Neuronal stem cell (in vitro differentiated cells): Measurements from ENCODE around the gene TMEM156.

ENCODE experiments used
- DNase-seq: peaks from one replicate; pipeline ENCODE4 v3.0.0-alpha.2; 2013; ENCODE audit warnings: low spot score
- H2AFZ ChIP-seq: one replicate; pipeline ENCODE4 v1.6.1; 2013; ENCODE audit warnings: mild to moderate bottlenecking, low read length, inconsistent platforms
- H2AK5ac ChIP-seq: 2 replicates; pipeline ENCODE4 v1.6.1; 2013; ENCODE audit warnings: low read depth, mild to moderate bottlenecking, inconsistent platforms, low read length, moderate library complexity, mixed read lengths
- H2BK120ac ChIP-seq: 2 replicates; pipeline ENCODE4 v1.6.1; 2013; ENCODE audit warnings: low read depth, mild to moderate bottlenecking, inconsistent platforms, low read length, moderate library complexity, mixed read lengths
- H2BK12ac ChIP-seq: one replicate; pipeline ENCODE4 v1.6.1; 2013; ENCODE audit warnings: low read length, inconsistent platforms
- H2BK15ac ChIP-seq: 2 replicates; pipeline ENCODE4 v1.6.1; 2013; ENCODE audit warnings: mild to moderate bottlenecking, low read length, inconsistent platforms, mixed read lengths
- H2BK5ac ChIP-seq: one replicate; pipeline ENCODE4 v1.6.1; 2013; ENCODE audit warnings: inconsistent platforms, mild to moderate bottlenecking, low read length, moderate library complexity
- H3K14ac ChIP-seq: one replicate; pipeline ENCODE4 v1.6.1; 2013; ENCODE audit warnings: low read length, inconsistent platforms
- H3K18ac ChIP-seq: 2 replicates; pipeline ENCODE4 v1.6.1; 2013; ENCODE audit warnings: low read length, inconsistent platforms
- H3K23ac ChIP-seq: 2 replicates; pipeline ENCODE4 v1.6.1; 2013; ENCODE audit warnings: low read depth, mild to moderate bottlenecking, mixed read lengths, low read length, inconsistent platforms; ENCODE audit not compliant: poor library complexity
- H3K27ac ChIP-seq: replicated peaks from 3 replicates; pipeline ENCODE4 v1.5.1; 2013; ENCODE audit warnings: low read length, inconsistent platforms
- H3K27me3 ChIP-seq, 3 experiments: 2 replicates each; pipeline ENCODE4 v1.6.1; 2013; ENCODE audit warnings: low read length in 3 of 3, mild to moderate bottlenecking in 2 of 3, inconsistent platforms in 1 of 3, low read depth in 1 of 3, mixed read lengths in 1 of 3, moderate library complexity in 1 of 3; ENCODE audit not compliant: control insufficient read depth in 3 of 3, insufficient read depth in 3 of 3
- H3K36me3 ChIP-seq, 2 donors: replicated peaks in 1 of 2; 2 replicates each; pipeline ENCODE4 v1.6.1; 2013; ENCODE audit warnings: low read length in 2 of 2; ENCODE audit not compliant: control insufficient read depth in 2 of 2, insufficient read depth in 2 of 2
- H3K4ac ChIP-seq: 2 replicates; pipeline ENCODE4 v1.6.1; 2013; ENCODE audit warnings: inconsistent platforms, mild to moderate bottlenecking, low read length, moderate library complexity
- H3K4me1 ChIP-seq, 2 donors: 1 replicate in 1 of 2; 2 replicates in 1 of 2; pipeline ENCODE4 v1.6.1; 2013; ENCODE audit warnings: low read length in 2 of 2, low read depth in 1 of 2; ENCODE audit not compliant: control insufficient read depth in 2 of 2, insufficient read depth in 1 of 2
- H3K4me2 ChIP-seq: one replicate; pipeline ENCODE4 v1.6.1; 2013; ENCODE audit warnings: mild to moderate bottlenecking, low read length, inconsistent platforms; ENCODE audit not compliant: insufficient read depth, poor library complexity, severe bottlenecking
- H3K4me3 ChIP-seq, 2 donors: 2 replicates each; pipeline ENCODE4 v1.5.1; 2013; ENCODE audit warnings: low read length in 2 of 2, mild to moderate bottlenecking in 2 of 2, inconsistent platforms in 1 of 2, moderate library complexity in 1 of 2
- H3K79me1 ChIP-seq: one replicate; pipeline ENCODE4 v1.6.1; 2013; ENCODE audit warnings: low read depth, mild to moderate bottlenecking, inconsistent platforms, low read length, moderate library complexity
- H3K9ac ChIP-seq: one replicate; pipeline ENCODE4 v1.6.1; 2013; ENCODE audit warnings: mild to moderate bottlenecking, low read depth, low read length, inconsistent platforms; ENCODE audit not compliant: poor library complexity
- H3K9me3 ChIP-seq, 2 donors: replicated peaks in 1 of 2; 2 replicates each; pipeline versions ENCODE3 to v1.6.1; 2013; ENCODE audit warnings: low read length in 2 of 2, mild to moderate bottlenecking in 2 of 2, inconsistent platforms in 1 of 2, low read depth in 1 of 2, mixed read lengths in 1 of 2, moderate library complexity in 1 of 2; ENCODE audit not compliant: control insufficient read depth in 2 of 2, insufficient read depth in 1 of 2
- H4K8ac ChIP-seq: one replicate; pipeline ENCODE4 v1.6.1; 2013; ENCODE audit warnings: low read depth, mild to moderate bottlenecking, inconsistent platforms, low read length, moderate library complexity
- H4K91ac ChIP-seq: one replicate; pipeline ENCODE4 v1.6.1; 2013; ENCODE audit warnings: low read length, low read depth, mild to moderate bottlenecking, inconsistent platforms; ENCODE audit not compliant: poor library complexity
- WGBS, 2 donors: extraction: QIAGEN DNeasy Blood & Tissue Kit; methylation state at CpG; one replicate each; pipeline ENCODE4 v1.1.7; 2013; ENCODE audit warnings: missing lambda C conversion rate in 2 of 2, mixed read lengths in 1 of 2; ENCODE audit not compliant: insufficient read length in 2 of 2, insufficient replicate concordance in 1 of 2; ENCODE audit errors: extremely low coverage in 2 of 2; 5-methylcytosine and 5-hydroxymethylcytosine counted together

Gene TMEM156

DNA sequence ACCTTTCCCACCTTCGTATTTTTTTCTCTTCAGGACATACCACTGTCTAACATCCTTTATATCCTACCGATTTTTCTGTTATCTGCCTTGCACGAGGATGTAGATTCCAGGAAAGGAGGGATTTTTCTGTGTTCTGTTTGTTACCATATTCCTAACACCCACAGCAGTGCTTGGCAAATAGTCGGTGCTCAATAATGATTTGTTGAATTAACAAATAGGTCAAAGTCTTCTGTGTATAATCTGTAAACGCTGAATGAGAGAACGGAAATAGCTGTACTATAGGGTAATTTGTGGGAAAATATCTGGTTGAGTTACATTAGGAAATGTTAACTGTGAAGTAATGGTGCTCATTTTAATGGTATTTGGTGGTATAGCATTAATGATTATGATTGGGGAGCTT is 81.5 kb downstream of the TMEM156 start:
- no peak for DNase-seq
- Histone ChIP-seq H2BK15ac (no peak overlapping the region), H3K23ac (no peak overlapping the region), H4K8ac (no peak overlapping the region), H3K4me2 (no peak overlapping the region), H3K14ac (no peak overlapping the region), H3K18ac (no peak overlapping the region), H3K4me1 (peaks cover 1 to 2% of the 10 kb centered on the region in 2 donors), H2AFZ (no peak overlapping the region), H2BK12ac (no peak overlapping the region), H3K27me3 (no peaks in the 10 kb centered on the region), H3K9me3 (no peaks in the 10 kb centered on the region), H3K79me1 (no peaks in the 10 kb centered on the region), H3K4me3 (no peak overlapping the region), H2BK120ac (no peak overlapping the region), H3K36me3 (no peaks in the 10 kb centered on the region), H2AK5ac (no peak overlapping the region), H3K9ac (no peak overlapping the region), H3K27ac (no peak overlapping the region), H2BK5ac (no peak overlapping the region), H3K4ac (no peak overlapping the region), H4K91ac (no peak overlapping the region)
- WGBS, 2 donors, result 100% methylated on average over 1 to 2 of the region's 6 CpGs

DNA sequence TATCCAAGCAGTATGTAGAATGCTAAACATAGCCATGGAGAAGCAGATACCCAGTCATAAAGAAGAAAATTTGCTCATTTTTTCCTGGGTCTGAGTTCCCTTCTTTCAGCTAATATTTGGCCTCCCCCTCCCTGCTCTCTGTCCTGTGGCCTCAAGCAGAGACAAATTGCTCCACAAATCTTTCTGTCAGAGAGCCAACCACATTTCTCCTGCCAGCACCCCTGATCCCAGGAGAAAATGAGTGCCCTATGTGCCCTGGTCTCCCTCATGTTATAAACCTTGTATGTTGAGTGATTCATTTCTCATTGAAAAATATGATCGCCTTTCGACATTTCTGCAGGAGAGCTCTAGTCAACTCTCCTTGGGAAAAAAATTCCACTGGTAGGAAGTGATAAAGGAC is 82.0 kb downstream of the TMEM156 start:
- H3K4me2 ChIP-seq, result no peak overlapping the region
- H3K27ac ChIP-seq, result no peak overlapping the region
- H3K18ac ChIP-seq, result no peak overlapping the region
- H3K9me3 ChIP-seq, result no peaks in the 10 kb centered on the region
- no peak overlapping the region for H2AFZ ChIP-seq
- H3K14ac ChIP-seq, result no peak overlapping the region
- no peaks in the 10 kb centered on the region for H3K36me3 ChIP-seq
- H4K8ac ChIP-seq, result no peak overlapping the region
- H2BK15ac ChIP-seq, result no peak overlapping the region
- H2BK120ac ChIP-seq, result no peak overlapping the region
- no peak overlapping the region for H2AK5ac ChIP-seq
- H3K79me1 ChIP-seq, result no peaks in the 10 kb centered on the region
- no peak overlapping the region for H3K4ac ChIP-seq
- no CpG with 5 or more reads among the region's 2 CpGs for WGBS, 2 donors
- H4K91ac ChIP-seq, result no peak overlapping the region
- H2BK12ac ChIP-seq, result no peak overlapping the region
- no peak overlapping the region for H3K23ac ChIP-seq
- H2BK5ac ChIP-seq, result no peak overlapping the region
- H3K4me1 ChIP-seq, result peaks cover 0 to 2% of the 10 kb centered on the region in 2 donors
- no peaks in the 10 kb centered on the region for H3K27me3 ChIP-seq
- no peak for DNase-seq
- no peak overlapping the region for H3K9ac ChIP-seq
- no peak overlapping the region for H3K4me3 ChIP-seq

DNA sequence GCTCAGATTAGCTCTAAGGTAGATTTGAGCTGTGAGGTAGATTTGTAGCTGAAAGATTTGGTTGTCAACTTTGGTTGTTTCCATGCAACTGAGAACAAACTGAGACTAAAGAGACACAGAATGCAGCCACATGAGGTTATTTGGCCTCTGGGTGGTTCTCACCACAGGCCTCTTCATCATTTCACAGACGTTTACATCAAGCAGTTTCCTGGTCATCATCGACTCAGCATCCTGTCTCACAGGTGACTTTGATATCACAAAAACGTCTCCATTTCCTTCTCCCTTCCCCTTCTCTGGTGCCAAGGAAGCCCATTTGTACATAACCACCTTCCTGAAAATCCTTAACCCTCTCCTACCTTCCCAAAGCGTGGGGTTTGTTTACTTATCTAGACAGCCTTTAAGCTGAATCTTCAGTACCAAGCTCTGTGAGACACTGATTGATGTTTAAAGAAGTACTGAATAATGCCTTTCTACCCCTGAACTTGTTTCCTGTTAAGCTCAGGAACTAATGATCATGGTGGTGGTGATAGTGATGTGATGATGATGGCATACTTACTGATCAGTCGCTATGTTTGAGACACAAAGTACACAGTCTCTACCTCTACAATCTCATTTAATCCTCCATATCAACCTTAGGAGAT is 82.7 kb downstream of the TMEM156 start:
- H3K27me3 ChIP-seq, result no peaks in the 10 kb centered on the region
- H4K8ac ChIP-seq, result no peak overlapping the region
- H2BK12ac ChIP-seq, result no peak overlapping the region
- H2AK5ac ChIP-seq, result no peak overlapping the region
- no CpG with 5 or more reads among the region's 5 CpGs for WGBS, 2 donors
- H4K91ac ChIP-seq, result no peak overlapping the region
- no peak overlapping the region for H3K9ac ChIP-seq
- no peak overlapping the region for H3K4me3 ChIP-seq
- H2BK120ac ChIP-seq, result no peak overlapping the region
- H3K23ac ChIP-seq, result no peak overlapping the region
- no peak overlapping the region for H2BK15ac ChIP-seq
- peaks cover 0 to 2% of the 10 kb centered on the region in 2 donors for H3K4me1 ChIP-seq
- no peaks in the 10 kb centered on the region for H3K9me3 ChIP-seq
- H3K36me3 ChIP-seq, result no peaks in the 10 kb centered on the region
- no peak overlapping the region for H3K4me2 ChIP-seq
- H3K27ac ChIP-seq, result no peak overlapping the region
- no peak overlapping the region for H2AFZ ChIP-seq
- no peak overlapping the region for H3K4ac ChIP-seq
- H3K18ac ChIP-seq, result no peak overlapping the region
- H3K79me1 ChIP-seq, result no peaks in the 10 kb centered on the region
- H2BK5ac ChIP-seq, result no peak overlapping the region
- no peak for DNase-seq
- no peak overlapping the region for H3K14ac ChIP-seq

- no peak for DNase-seq
- no CpG with 5 or more reads among the region's 2 CpGs for WGBS, 2 donors
- Histone ChIP-seq H3K27me3 (no peaks in the 10 kb centered on the region), H2BK12ac (no peak overlapping the region), H3K36me3 (no peaks in the 10 kb centered on the region), H3K79me1 (no peaks in the 10 kb centered on the region), H4K91ac (no peak overlapping the region), H2AFZ (no peak overlapping the region), H2AK5ac (no peak overlapping the region), H3K18ac (no peak overlapping the region), H3K4me1 (peaks cover 0 to under 1% of the 10 kb centered on the region in 2 donors), H3K9me3 (no peaks in the 10 kb centered on the region), H3K14ac (no peak overlapping the region), H3K4me3 (no peak overlapping the region), H4K8ac (no peak overlapping the region), H2BK5ac (no peak overlapping the region), H2BK15ac (no peak overlapping the region), H2BK120ac (no peak overlapping the region), H3K9ac (no peak overlapping the region), H3K4ac (no peak overlapping the region), H3K23ac (no peak overlapping the region), H3K27ac (no peak overlapping the region), H3K4me2 (no peak overlapping the region)
Observed at GRCh38 chr4:38948551-38948950, 83.7 kb downstream of the TMEM156 start.
